Lower leg skin (tissue), 3 donors: ENCODE data around the gene HDAC4.

Experiments
- CTCF ChIP-seq, 3 donors: fragments of 450-650 bp; IDR thresholded peaks; one replicate each; pipeline ENCODE4 v1.5.1; 2016; ENCODE audit warnings: antibody characterized with exemption in 3 of 3, mild to moderate bottlenecking in 3 of 3, moderate library complexity in 2 of 3
- POLR2A ChIP-seq, 2 donors: fragments of 450-650 bp; IDR thresholded peaks; one replicate each; pipeline ENCODE4 v1.6.1; 2016 to 2017; ENCODE audit warnings: antibody characterized with exemption in 2 of 2, mild to moderate bottlenecking in 1 of 2, moderate library complexity in 1 of 2

- TF ChIP-seq CTCF (IDR thresholded peaks at IDR 0.05) = no peak
- TF ChIP-seq POLR2A (IDR thresholded peaks at IDR 0.05) = no peak
Measured at GRCh38 chr2:239093952-239094351, 306.9 kb downstream of the HDAC4 start.
